DOHH2 (cell line): ENCODE results near the gene C1S.

Source experiments
- H3F3A ChIP-seq: fragments of 200-600 bp; sonication (generic), shearing (Covaris generic); 2 replicates; pipeline ENCODE4 v1.6.0; 2016; ENCODE audit warnings: antibody characterized with exemption, mild to moderate bottlenecking; ENCODE audit not compliant: control insufficient read depth, insufficient read depth
- H3K27ac ChIP-seq: fragments of 200-600 bp; sonication (generic); 2 replicates; pipeline ENCODE4 v1.5.1; 2014; ENCODE audit warnings: low read depth, mild to moderate bottlenecking, low read length, moderate library complexity
- H3K27me3 ChIP-seq: fragments of 200-600 bp; sonication (generic); 2 replicates; pipeline ENCODE4 v1.6.1; 2014; ENCODE audit warnings: mild to moderate bottlenecking, low read length, mixed read lengths; ENCODE audit not compliant: control insufficient read depth
- H3K36me3 ChIP-seq: fragments of 200-600 bp; sonication (generic); 2 replicates; pipeline ENCODE4 v1.6.1; 2014; ENCODE audit warnings: mild to moderate bottlenecking, low read length, moderate library complexity, mixed read lengths; ENCODE audit not compliant: control insufficient read depth
- H3K4me1 ChIP-seq: fragments of 200-600 bp; sonication (generic); 2 replicates; pipeline ENCODE4 v1.6.1; 2014; ENCODE audit warnings: mild to moderate bottlenecking, low read length, mixed read lengths; ENCODE audit not compliant: control insufficient read depth
- H3K4me2 ChIP-seq: fragments of 200-600 bp; sonication (generic); 2 replicates; pipeline ENCODE4 v1.6.0; 2014; ENCODE audit warnings: mild to moderate bottlenecking, low read length, moderate library complexity
- H3K4me3 ChIP-seq: fragments of 200-600 bp; sonication (generic); 2 replicates; pipeline ENCODE4 v1.5.1; 2014; ENCODE audit warnings: mild to moderate bottlenecking, low read length, mixed read lengths
- H3K79me2 ChIP-seq: fragments of 200-600 bp; sonication (generic); 2 replicates; pipeline ENCODE4 v1.6.1; 2014; ENCODE audit warnings: mild to moderate bottlenecking, low read length, mixed read lengths; ENCODE audit not compliant: control insufficient read depth
- H3K9me2 ChIP-seq: fragments of 200-600 bp; sonication (generic); replicated peaks from 2 replicates; pipeline ENCODE4 v1.6.1; 2014; ENCODE audit warnings: mild to moderate bottlenecking, low read length, mixed read lengths; ENCODE audit not compliant: control insufficient read depth
- H3K9me3 ChIP-seq: fragments of 200-600 bp; sonication (generic); 2 replicates; pipeline ENCODE4 v1.6.1; 2014; ENCODE audit warnings: antibody characterized with exemption, low read length, mixed read lengths; ENCODE audit not compliant: control insufficient read depth, insufficient read depth
- H4K20me1 ChIP-seq: fragments of 200-600 bp; sonication (generic); 2 replicates; pipeline ENCODE4 v1.6.0; 2014; ENCODE audit warnings: low read depth, mild to moderate bottlenecking, antibody characterized with exemption, low read length, moderate library complexity; ENCODE audit not compliant: control insufficient read depth, insufficient read depth
- CTCF ChIP-seq: fragments of 200-600 bp; sonication (generic); IDR thresholded peaks from one replicate; pipeline ENCODE4 v1.5.1; 2014; ENCODE audit warnings: antibody characterized with exemption, mild to moderate bottlenecking, low read depth, low read length; ENCODE audit not compliant: poor library complexity, severe bottlenecking
- EZH2phosphoT487 ChIP-seq: fragments of 200-600 bp; sonication (generic); IDR thresholded peaks from 2 replicates; pipeline ENCODE4 v1.6.1; 2017; ENCODE audit warnings: borderline replicate concordance, mild to moderate bottlenecking, antibody characterized with exemption, low read length, moderate library complexity, mixed read lengths

C1S gene

GRCh38 chr12:7093486-7093885, 33.0 kb downstream of the C1S start:
- no peaks in the 10 kb centered on the region for H3K9me3 ChIP-seq
- H4K20me1 ChIP-seq, result no peaks in the 10 kb centered on the region
- TF ChIP-seq EZH2phosphoT487, result no peak
- TF ChIP-seq CTCF, result no peak
- H3K4me1 ChIP-seq, result no peaks in the 10 kb centered on the region
- no peak overlapping the region for H3K4me2 ChIP-seq
- H3K4me3 ChIP-seq, result no peak overlapping the region
- no peaks in the 10 kb centered on the region for H3K36me3 ChIP-seq
- peaks cover 43% of the 10 kb centered on the region for H3K27me3 ChIP-seq
- no peaks in the 10 kb centered on the region for H3F3A ChIP-seq
- no peaks in the 10 kb centered on the region for H3K79me2 ChIP-seq
- no peak overlapping the region for H3K27ac ChIP-seq
- no peaks in the 10 kb centered on the region for H3K9me2 ChIP-seq

DNA sequence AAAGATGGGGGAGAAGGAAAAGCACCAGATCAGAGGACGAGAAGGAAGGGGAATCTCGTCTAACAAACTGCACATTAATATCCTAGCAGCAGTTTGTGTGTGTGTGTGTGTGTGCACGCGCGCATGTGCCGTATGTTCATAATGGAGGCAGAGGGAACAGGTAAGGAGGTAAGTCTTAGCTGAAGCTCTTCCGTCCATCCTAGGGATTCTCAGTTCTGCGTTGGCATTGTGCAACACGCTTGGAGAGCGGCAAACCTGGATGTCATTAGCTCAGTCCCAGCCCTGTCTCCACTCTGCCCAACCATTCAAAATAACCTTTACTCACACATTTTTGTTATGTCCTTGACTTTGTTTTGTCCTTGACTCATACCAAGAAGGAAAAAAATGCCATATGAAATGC, 33.4 kb downstream of the C1S start:
- no peak overlapping the region for H3K4me3 ChIP-seq
- H3K9me2 ChIP-seq, result no peaks in the 10 kb centered on the region
- H3K4me1 ChIP-seq, result no peaks in the 10 kb centered on the region
- no peaks in the 10 kb centered on the region for H3K36me3 ChIP-seq
- H3K27ac ChIP-seq, result no peak overlapping the region
- TF ChIP-seq CTCF (no peak), EZH2phosphoT487 (no peak)
- no peak overlapping the region for H3K4me2 ChIP-seq
- H4K20me1 ChIP-seq, result no peaks in the 10 kb centered on the region
- peaks cover 40% of the 10 kb centered on the region for H3K27me3 ChIP-seq
- no peaks in the 10 kb centered on the region for H3K9me3 ChIP-seq
- no peaks in the 10 kb centered on the region for H3K79me2 ChIP-seq
- no peaks in the 10 kb centered on the region for H3F3A ChIP-seq

DNA sequence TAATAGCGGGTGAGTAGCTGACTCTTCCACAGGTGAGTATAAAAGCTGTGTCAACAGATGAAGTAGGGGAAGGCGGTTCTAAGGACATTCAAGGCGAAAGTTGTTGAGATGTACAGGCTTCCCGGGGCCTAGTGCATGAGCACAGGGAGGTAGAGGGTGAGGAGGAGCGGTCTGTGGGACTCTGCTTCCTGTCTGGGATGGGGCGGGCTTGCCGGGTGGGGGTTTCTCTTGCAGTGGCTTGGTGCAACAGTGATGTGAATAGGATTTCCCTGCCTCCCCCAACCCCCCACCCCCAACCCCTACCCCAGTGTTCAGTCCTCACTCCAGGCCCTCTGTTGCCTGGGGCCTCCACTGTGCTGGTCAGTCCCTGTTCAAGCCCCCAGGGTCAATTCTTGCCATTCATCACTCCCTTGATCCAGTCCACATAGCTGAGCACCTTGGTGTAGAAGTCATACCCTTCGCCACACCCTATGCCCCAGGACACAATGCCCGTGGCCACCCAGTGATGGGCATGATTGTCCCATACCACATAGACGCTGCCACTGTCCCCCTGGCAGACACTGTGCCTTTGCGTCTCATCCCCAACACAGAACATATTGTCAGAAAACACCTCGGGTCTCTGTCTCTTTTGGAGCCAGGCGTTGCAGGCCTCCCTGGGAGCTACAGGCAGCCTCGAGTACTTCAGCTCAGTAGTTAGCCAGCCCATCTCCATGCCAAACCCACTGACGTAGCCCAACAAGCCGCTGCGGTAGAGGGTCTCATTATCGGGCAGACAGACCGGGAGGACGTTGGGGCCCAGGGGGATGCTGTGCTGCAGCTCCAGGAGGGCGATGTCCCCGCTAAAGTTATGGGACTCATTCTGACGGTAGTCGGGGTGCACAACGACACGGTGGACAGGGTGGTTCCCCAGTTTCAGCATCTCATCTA, 35.8 kb downstream of the C1S start:
- Histone ChIP-seq H3K4me2 (no peak overlapping the region), H3K4me1 (no peaks in the 10 kb centered on the region), H3K4me3 (no peak overlapping the region), H3K79me2 (no peaks in the 10 kb centered on the region), H3K36me3 (no peaks in the 10 kb centered on the region), H3K9me2 (no peaks in the 10 kb centered on the region), H3K27me3 (peaks cover 22% of the 10 kb centered on the region), H4K20me1 (no peaks in the 10 kb centered on the region), H3F3A (no peaks in the 10 kb centered on the region), H3K27ac (no peak overlapping the region), H3K9me3 (no peaks in the 10 kb centered on the region)
- TF ChIP-seq CTCF, result no peak
- TF ChIP-seq EZH2phosphoT487, result no peak
